ENCODE data around the gene BMP6.

The BMP6 gene

DNA sequence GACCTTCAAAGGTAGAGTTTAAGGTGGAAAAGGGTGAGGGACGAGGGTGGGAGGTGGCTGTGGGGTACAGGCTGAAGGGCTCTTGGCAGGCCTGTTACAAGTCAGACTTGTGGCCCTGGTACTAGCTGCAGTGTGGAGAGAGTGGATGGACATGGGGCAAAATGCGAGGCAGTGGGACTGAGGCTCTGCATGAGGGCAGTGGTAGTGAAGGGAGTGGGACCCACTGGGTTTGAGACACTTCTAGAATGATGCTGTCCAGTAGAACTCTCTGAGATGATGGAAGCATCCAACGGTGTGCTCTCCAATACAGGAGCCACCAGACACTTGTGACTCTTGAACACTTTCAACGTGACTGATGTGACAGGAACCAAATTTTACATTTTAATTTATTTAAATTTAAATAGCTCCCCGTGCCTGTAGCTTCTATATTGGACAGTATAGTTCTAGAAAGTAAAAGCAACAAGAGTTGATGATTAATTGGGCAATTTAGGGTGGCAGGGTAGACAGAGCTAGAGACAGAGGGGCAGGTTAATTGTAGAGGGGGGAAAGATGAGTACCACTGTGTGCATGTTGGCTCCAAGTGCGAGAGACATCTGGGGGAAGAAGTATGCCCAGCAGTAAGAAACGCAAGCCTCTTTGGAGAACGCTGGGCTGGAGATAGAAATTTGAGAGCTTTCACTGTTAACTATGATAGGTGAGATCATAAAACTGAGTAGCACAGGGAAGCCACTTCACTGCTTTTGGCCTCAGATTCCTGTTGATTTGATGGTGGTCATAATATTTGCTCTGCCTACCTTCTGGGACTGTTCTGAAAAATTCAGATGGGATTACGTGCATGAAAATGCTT lies 107.2 kb downstream of the BMP6 start:
- no peak for ATAC-seq

GRCh38 chr6:7833751-7834070 lies 107.8 kb downstream of the BMP6 start:
- no peak for ATAC-seq

- no peak for ATAC-seq
These were observed 110.6 kb downstream of the BMP6 start for GRCh38 chr6:7836371-7837026.

DNA sequence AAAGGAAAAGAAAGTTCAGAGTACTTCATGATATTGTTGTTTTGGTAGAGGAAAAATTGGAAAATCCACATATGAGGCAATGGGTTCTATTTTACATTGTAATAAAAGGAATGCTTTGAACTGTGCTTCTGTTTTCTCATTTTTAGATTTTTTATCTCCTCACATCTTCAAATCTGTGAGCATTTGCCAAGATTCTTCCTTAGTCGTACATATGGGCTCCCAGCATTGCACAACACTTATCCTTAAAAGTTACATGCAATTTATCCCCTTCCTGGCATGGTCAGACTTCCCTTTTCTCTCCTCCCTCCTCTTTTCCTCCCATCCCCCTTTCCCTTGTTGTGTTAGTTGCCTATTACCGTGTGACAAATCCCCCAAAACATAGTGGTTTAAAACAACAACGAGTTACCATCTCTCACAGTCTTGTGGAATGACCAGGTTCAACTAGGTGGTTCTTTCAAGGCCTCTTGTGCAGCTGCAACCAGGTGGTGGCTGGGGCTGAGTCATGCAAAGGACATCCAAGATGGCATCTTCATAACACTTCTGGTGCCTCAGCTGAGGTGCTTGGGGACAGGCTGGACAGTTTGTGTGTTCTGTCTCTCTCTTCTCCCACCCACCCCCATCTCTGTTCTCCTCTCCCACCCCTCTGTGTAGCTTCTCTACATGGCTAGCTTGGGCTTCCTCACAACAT lies 116.0 kb downstream of the BMP6 start:
- ATAC-seq: no peak

DNA sequence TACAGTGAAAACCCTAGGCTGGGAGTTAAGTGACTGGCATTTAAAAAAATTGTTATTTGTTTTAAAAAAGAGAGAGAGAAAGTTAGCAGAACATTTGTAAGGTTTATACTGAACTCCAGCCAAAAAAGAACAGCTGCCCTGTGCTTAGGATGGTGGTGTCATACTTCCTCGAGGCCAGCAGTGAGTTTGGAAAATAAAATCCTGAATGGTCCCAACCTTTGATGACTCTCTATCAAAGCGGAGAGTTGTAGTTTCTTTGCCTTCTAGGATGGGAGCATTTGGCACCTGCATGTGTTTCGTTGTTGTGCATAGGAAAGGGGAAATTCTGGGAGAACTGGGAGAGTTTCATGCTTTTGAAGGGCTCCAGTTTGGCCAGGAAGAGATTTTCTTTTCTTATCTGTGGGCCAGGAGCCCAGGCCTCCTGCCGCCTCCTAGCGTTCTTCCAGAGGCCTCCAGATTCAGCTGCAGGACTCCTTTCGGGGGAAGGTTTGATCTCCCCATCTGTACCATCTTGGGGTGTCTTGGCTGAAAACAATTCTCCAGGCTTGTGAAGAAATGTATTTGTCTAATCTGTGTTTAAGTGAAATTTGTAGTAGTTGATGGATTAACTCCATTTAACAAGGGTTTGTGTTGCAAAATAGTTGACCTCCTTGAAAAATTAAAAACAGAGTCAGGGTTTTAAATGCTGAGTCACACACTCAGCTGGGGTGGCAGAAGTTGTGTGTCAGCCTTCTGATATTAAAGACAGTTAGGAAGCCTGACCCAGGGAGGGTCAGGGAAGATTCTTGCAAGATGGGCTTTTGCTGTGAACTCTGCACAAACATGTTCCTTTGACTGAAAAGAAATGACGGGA lies 121.3 kb downstream of the BMP6 start:
- no peak for ATAC-seq

DNA sequence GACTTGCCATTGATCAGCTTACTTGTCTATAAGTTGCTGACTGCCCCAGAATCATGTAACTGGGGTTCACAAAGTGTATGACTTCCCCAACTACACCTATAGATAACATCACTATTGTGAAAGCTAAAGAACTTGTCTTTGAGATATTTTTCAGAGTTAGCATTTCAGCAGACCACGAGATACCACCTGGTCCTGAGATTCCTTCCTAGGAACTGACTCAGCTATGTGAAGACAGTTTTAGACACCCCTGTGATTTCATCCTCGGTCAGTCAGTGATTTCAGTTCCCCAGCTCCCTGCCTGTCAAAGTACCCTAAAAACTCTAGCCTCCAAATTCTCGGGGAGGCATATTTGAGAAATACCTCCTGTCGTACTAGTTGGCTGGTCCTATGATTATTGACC lies 122.3 kb downstream of the BMP6 start:
- ATAC-seq: no peak

- ATAC-seq: no peak
These were observed 125.9 kb downstream of the BMP6 start for GRCh38 chr6:7851780-7852179.

DNA sequence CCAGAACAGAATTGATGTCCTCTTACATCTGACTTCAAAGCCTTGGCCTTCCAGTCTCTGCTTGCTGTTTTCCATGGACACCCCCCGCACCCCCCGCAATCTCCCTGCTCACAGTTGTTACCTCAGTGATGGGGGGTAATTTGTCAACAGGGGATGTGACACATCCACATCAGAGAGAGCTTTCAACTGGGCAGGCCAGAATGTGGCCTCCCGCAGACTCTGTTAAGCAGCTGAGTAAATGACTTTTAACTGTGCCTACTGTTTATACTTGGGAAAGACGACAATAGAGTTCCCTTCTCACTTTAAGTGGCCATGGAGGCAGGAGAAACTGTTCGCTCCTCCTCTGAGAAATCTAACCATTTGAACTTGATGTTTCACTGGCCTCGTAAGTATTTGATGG lies 133.7 kb downstream of the BMP6 start:
- ATAC-seq: no peak

DNA sequence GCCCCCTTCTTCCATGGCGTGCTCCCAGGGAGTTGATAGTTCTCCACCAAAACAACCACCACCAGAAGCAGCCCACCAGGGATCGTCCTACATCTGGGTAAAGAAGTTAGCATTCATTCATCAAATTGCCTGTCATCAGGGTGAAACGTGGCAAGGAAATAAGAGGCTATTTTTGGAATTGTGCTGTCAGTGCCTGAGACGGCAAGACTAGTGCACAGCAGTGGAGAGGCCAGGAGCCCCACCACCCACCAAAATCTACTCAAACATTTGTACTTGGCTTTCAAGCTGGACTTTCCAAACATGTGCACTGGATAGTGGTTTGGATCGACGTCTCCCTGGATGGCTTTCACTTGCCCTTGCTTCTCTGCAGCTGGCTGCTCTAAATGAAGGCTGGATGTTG lies 139.9 kb downstream of the BMP6 start:
- no peak for ATAC-seq

- ATAC-seq: no peak
These were observed 140.6 kb downstream of the BMP6 start for GRCh38 chr6:7866526-7866925.

- no peak for ATAC-seq
These were observed 143.0 kb downstream of the BMP6 start for GRCh38 chr6:7868926-7869325.

- no peak for ATAC-seq
These were observed 152.6 kb downstream of the BMP6 start for GRCh38 chr6:7878401-7878964.

DNA sequence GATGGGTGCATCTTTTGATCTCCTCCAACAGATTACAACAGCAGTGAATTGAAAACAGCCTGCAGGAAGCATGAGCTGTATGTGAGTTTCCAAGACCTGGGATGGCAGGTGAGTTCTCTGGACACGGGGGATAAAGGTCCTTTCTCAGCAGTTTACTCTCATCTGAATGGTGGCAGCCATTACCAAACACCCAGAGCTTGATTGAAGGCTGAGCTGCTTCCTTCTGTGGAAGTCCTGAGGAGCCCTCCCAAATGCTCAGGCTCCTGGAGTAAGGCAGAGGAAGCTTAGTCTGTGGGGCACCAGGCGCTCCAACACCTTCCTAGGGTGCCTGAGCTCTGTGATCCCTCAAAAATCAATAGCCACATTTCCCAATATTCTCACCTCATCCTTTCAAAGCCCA lies 153.1 kb downstream of the BMP6 start:
- ATAC-seq: no peak

DNA sequence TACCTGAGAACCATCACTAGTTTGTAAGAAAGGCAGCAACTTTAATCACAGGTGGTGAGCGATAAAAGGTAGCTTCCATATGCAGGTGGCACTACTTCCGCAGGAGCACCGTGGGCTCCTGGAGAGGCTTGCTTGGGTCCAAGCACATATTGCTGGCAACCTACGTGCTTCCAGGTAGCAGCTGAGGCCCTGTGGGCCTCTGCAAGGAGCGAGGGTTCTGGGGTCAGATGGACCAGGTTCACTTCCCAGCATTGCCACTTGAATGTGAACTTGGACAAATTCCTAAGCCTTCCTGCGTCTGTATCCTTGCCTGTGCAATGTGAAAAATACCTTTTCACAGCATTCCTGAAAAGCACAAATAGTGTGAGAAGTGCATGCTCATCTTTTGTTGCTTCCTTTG lies 153.7 kb downstream of the BMP6 start:
- ATAC-seq: no peak

- no peak for ATAC-seq
These were observed 154.2 kb downstream of the BMP6 start for GRCh38 chr6:7879980-7880717.

DNA sequence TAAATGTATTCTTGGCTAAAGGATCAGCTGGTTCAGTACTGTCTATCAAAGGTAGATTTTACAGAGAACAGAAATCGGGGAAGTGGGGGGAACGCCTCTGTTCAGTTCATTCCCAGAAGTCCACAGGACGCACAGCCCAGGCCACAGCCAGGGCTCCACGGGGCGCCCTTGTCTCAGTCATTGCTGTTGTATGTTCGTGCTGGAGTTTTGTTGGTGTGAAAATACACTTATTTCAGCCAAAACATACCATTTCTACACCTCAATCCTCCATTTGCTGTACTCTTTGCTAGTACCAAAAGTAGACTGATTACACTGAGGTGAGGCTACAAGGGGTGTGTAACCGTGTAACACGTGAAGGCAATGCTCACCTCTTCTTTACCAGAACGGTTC lies 154.8 kb downstream of the BMP6 start:
- no peak for ATAC-seq

DNA sequence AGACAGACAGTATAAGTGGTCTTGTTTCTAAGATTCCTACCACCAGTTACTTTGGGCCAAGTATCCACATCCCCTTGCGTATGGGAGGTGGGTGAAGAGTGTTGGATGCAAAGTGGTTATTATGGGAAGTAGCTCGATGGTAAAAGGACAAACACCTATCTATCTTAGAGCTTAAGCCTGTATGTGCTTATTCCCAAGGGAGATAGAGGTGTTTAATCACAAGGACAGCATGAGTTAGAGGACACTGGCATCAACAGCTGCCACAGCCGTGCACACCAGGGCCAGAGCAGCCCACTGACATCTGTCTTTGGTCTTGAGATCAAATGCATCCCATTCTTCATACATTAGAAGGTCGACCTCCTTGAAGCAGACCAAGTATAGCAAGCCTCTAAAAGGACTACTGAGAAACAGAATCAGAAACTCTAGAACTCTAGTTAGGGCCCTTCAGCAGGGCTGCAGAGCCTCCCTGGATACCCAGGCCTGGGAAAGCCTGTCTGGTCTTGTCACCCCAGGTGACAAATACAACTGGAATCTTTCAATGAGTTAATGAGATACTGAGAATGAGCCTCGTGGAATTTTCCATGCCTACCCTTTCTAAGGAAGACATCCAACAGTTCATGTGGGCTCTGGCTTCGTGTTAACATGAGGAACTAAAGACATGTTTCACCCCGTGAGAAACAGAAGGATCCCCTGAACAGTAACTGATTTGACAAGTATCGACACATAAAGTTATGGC lies 156.0 kb downstream of the BMP6 start:
- ATAC-seq: no peak

DNA sequence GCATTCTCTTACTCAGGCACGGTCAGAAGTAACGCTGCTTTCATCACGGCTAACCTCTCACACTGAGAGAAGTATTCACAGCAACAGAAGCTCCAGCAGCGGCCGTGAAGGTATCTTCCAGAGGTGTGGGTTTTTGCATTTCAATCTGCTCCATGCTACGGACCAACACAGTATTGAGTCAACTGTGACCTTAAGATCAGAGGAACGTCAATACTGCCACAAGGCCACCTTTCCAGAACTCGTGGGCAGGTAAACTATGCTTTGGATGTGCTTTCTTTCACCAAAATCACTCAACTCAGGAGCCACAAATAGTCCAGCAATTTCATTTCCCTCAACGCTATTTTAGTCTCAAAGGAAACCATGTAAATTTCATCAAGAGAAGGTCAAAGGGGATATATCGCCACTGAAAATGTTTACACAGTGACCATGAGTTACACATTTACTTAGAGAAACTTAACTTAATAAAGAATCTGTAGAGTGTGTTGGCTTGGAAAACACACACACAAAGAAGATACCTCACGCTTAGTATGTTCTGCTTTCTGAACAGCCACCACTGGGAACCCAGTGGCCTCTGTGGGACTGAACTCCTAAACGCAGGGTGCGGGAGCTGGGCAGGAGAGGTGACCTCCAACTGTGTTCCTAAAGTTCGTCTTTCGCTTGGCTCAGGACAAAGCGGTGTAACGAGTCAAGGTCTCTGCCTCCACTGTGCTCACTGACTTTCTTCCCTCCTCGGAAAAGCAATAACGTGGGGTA lies 156.8 kb downstream of the BMP6 start:
- no peak for ATAC-seq

- no peak for ATAC-seq
These were observed 157.5 kb downstream of the BMP6 start for GRCh38 chr6:7883381-7883780.

DNA sequence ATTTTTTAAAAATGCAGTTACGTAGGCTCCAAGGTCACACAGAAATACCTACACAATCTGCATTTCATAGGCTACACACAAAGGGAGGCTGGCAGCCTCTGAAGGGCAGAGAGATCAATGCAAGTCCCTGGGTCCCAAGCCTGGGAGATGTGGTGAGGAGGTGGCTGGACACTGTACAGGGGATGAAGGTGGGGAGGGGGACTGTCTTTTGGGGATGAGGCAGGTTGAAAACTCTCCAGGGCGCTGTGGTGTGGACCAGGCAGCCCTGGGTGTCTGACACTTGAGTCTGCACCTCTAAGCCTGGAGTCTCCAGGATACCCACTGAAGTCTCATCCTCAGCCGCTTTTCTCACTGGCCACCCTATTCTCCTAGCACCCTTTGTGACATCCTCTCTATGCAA lies 160.2 kb downstream of the BMP6 start:
- ATAC-seq: no peak
